Hepatocyte (in vitro differentiated cells): ENCODE results near the gene SAMD4A.

Experiments
- EZH2 ChIP-seq: fragments of 200-600 bp; sonication (generic); IDR thresholded peaks from 2 replicates; pipeline ENCODE4 v1.6.1; 2016; ENCODE audit warnings: antibody characterized with exemption, mild to moderate bottlenecking, borderline replicate concordance
- EZH2phosphoT487 ChIP-seq: fragments of 200-600 bp; sonication (generic); IDR thresholded peaks from one replicate; pipeline ENCODE4 v1.6.1; 2018; ENCODE audit warnings: antibody characterized with exemption, mild to moderate bottlenecking, low read depth, moderate library complexity; ENCODE audit not compliant: unreplicated experiment, severe bottlenecking
- TF ChIP-seq, protein P1 (sequence below): fragments of 200-600 bp; sonication (generic); IDR thresholded peaks from 2 replicates; pipeline ENCODE4 v1.5.1; 2016; ENCODE audit warnings: antibody characterized with exemption, mild to moderate bottlenecking; ENCODE audit not compliant: poor library complexity

DNA sequence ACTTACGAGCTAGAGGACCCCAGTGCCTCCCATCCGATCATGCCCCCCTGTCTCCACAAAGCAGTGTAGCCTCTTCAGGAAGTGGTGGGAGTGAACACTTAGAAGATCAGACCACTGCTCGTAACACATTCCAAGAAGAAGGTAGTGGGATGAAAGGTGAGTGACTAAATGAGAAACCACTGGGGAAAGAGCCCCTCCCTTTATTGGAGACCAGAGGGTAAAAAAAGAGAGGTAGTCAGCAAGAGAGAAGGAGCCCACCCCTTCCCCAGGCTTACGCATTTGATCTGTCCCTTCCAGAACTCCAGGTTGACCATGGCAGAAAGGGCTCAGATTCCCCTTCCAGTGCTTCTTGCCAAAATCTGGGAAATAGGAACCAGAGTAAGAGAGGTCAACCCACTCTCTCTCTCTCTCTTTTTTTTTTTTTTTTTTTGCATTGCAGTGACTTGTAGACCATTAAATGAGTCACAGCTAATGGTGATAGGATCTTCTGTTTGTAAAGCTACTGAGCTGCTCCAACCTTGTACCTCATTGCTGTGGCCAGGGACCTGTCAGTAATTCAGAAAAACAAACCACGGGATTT lies 170.3 kb downstream of the SAMD4A start:
- TF ChIP-seq, protein P1, sequence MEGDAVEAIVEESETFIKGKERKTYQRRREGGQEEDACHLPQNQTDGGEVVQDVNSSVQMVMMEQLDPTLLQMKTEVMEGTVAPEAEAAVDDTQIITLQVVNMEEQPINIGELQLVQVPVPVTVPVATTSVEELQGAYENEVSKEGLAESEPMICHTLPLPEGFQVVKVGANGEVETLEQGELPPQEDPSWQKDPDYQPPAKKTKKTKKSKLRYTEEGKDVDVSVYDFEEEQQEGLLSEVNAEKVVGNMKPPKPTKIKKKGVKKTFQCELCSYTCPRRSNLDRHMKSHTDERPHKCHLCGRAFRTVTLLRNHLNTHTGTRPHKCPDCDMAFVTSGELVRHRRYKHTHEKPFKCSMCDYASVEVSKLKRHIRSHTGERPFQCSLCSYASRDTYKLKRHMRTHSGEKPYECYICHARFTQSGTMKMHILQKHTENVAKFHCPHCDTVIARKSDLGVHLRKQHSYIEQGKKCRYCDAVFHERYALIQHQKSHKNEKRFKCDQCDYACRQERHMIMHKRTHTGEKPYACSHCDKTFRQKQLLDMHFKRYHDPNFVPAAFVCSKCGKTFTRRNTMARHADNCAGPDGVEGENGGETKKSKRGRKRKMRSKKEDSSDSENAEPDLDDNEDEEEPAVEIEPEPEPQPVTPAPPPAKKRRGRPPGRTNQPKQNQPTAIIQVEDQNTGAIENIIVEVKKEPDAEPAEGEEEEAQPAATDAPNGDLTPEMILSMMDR = no peak
- TF ChIP-seq EZH2phosphoT487 = no peak
- no peak for TF ChIP-seq EZH2
